MCF 10A (cell line): ENCODE measurements around the gene GOLGA6L2. TPM values are rescaled to one million over a fixed set of nuclear protein-coding genes. Genes with fewer than 3 reads are reported as not detected.

ENCODE experiments used
- BruUV-seq: library from RNA; stranded (reverse); fragments of 400-500 nt; replicated peaks from 2 replicates; lab custom pipeline; 2021; lab: Mats Ljungman, UMichigan
- CTCF ChIA-PET: fragments of 300-600 bp; sonication (Branson Sonifier 250); formaldehyde crosslinking; extraction: SDS; loops from one replicate; lab custom pipeline; 2021; ENCODE audit warnings: antibody characterized with exemption, inconsistent platforms; lab: Yijun Ruan, JAX
- POLR2A ChIA-PET: fragments of 300-600, 350-650 bp; sonication (Branson Sonifier 250); formaldehyde crosslinking; extraction: SDS; loops from one replicate; lab custom pipeline; 2020; ENCODE audit warnings: antibody characterized with exemption, inconsistent platforms; lab: Yijun Ruan, JAX
- DNase-seq: peaks from one replicate; pipeline ENCODE4 v3.0.0-alpha.2; 2018; ENCODE audit not compliant: unreplicated experiment
- H3K27ac Mint-ChIP-seq: one replicate; pipeline ENCODE4 v1.8.0; 2022; ENCODE audit warnings: mild to moderate bottlenecking, low read depth, mixed read lengths; ENCODE audit not compliant: unreplicated experiment
- H3K27me3 Mint-ChIP-seq: one replicate; pipeline ENCODE4 v1.8.0; 2022; ENCODE audit warnings: mixed read lengths; ENCODE audit not compliant: insufficient read depth, unreplicated experiment
- H3K36me3 Mint-ChIP-seq: one replicate; pipeline ENCODE4 v1.8.0; 2022; ENCODE audit warnings: mild to moderate bottlenecking, moderate library complexity, mixed read lengths; ENCODE audit not compliant: insufficient read depth, unreplicated experiment
- H3K4me1 Mint-ChIP-seq: one replicate; pipeline ENCODE4 v1.8.0; 2022; ENCODE audit warnings: mixed read lengths; ENCODE audit not compliant: insufficient read depth, unreplicated experiment
- H3K4me3 Mint-ChIP-seq: one replicate; pipeline ENCODE4 v1.8.0; 2022; ENCODE audit warnings: mild to moderate bottlenecking, moderate library complexity, mixed read lengths; ENCODE audit not compliant: unreplicated experiment
- H3K9me3 Mint-ChIP-seq: one replicate; pipeline ENCODE4 v1.8.0; 2022; ENCODE audit warnings: mixed read lengths; ENCODE audit not compliant: unreplicated experiment
- intact Hi-C: fragments of 100-400 bp; cut with micrococcal nuclease; formaldehyde crosslinking; loops from 2 replicates; pipeline ENCODE4 v1.14.1; 2022
- total RNA-seq: library from RNA; stranded (reverse); gene quantifications from 2 replicates; pipeline ENCODE4 v1.2.3, GENCODE V29; 2022
- TF ChIP-seq, protein P1 (sequence below): fragments of 200-600 bp; IDR thresholded peaks from one replicate; pipeline ENCODE4 v1.8.0; 2022; ENCODE audit warnings: antibody characterized with exemption, mild to moderate bottlenecking; ENCODE audit not compliant: unreplicated experiment

Gene GOLGA6L2
- total RNA-seq, 1 experiment from 2014 or later = not detected

DNA sequence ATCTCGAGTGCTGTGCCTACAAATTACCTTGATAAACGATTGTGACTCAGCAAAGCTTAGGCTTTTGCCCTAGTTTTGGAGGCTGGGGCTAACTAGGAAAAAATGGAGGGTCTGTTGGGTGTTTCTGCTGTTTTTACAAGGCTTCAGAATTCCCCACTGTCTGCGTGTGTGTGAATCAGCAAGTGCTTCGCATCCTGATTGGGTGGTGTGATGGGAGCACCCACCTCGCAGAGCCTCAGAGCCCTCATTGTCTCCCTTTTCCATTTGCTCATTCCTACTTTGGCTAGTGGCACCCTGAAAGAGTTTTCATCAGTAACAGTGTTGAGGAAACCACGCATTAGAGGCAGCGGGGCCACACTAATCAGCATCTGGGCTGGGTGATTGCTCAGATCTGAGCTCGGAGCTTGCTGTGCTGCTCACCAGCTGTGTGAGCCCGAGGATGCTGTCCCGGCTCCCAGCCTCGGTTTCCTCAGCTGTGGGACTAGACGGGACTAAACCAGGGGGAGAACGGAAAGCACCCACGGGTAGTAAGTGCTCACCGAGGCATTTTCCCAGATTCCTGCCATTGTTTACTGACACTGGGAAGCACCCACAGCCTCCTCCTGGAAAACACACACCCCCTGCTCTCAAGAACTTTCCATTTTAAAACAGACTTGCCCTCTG, 51.9 kb downstream of the GOLGA6L2 start:
- no peaks in the 10 kb centered on the region for H3K9me3 Mint-ChIP-seq
- no peaks in the 10 kb centered on the region for H3K4me1 Mint-ChIP-seq
- ChIA-PET POLR2A (no interaction called here), CTCF (no interaction called here)
- TF ChIP-seq, protein P1, sequence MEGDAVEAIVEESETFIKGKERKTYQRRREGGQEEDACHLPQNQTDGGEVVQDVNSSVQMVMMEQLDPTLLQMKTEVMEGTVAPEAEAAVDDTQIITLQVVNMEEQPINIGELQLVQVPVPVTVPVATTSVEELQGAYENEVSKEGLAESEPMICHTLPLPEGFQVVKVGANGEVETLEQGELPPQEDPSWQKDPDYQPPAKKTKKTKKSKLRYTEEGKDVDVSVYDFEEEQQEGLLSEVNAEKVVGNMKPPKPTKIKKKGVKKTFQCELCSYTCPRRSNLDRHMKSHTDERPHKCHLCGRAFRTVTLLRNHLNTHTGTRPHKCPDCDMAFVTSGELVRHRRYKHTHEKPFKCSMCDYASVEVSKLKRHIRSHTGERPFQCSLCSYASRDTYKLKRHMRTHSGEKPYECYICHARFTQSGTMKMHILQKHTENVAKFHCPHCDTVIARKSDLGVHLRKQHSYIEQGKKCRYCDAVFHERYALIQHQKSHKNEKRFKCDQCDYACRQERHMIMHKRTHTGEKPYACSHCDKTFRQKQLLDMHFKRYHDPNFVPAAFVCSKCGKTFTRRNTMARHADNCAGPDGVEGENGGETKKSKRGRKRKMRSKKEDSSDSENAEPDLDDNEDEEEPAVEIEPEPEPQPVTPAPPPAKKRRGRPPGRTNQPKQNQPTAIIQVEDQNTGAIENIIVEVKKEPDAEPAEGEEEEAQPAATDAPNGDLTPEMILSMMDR = no peak
- H3K27me3 Mint-ChIP-seq = peaks cover 2% of the 10 kb centered on the region
- BruUV-seq = no TSS peak
- intact Hi-C loops = no loop called here
- no peaks in the 10 kb centered on the region for H3K36me3 Mint-ChIP-seq
- DNase-seq = no peak
- no peak overlapping the region for H3K27ac Mint-ChIP-seq
- H3K4me3 Mint-ChIP-seq = no peak overlapping the region

Other genes with a start within 250 kb of the GOLGA6L2 start
- not detected in 2 replicates for gene GOLGA6L26, start 113.0 kb downstream of the GOLGA6L2 start, total RNA-seq
- 0.16 and 0.17 TPM in 2 replicates for gene GOLGA8S, start 92.5 kb downstream of the GOLGA6L2 start, total RNA-seq
- gene MKRN3, start 118.4 kb upstream of the GOLGA6L2 start, total RNA-seq = not detected in 2 replicates
- gene MAGEL2, start 200.6 kb upstream of the GOLGA6L2 start, total RNA-seq = not detected in 2 replicates
- not detected in 2 replicates for gene NDN, start 240.1 kb upstream of the GOLGA6L2 start, total RNA-seq